Glutamatergic neuron (in vitro differentiated cells): ENCODE results near the gene ARID3A. TPM values are rescaled to one million over a fixed set of nuclear protein-coding genes. Genes with fewer than 3 reads are reported as not detected.
A peak's percentile ranks its signal among the peaks of the same experiment; 100 is the strongest.
"Not testable (repeated sequence)": the region's sequence is repeated elsewhere in the genome, so short reads cannot be mapped to it uniquely, and the experiment has no call there.

Source experiments
- DNase-seq: peaks from one replicate; pipeline ENCODE4 v3.0.0; 2022
- H3K27ac Mint-ChIP-seq: one replicate; pipeline ENCODE4 v1.8.0; 2020; ENCODE audit warnings: mild to moderate bottlenecking, mixed read lengths, inconsistent platforms; ENCODE audit not compliant: unreplicated experiment
- H3K27me3 Mint-ChIP-seq: one replicate; pipeline ENCODE4 v1.8.0; 2020; ENCODE audit warnings: mild to moderate bottlenecking, moderate library complexity, mixed read lengths, inconsistent platforms; ENCODE audit not compliant: unreplicated experiment
- H3K36me3 Mint-ChIP-seq: one replicate; pipeline ENCODE4 v1.8.0; 2020; ENCODE audit warnings: mild to moderate bottlenecking, mixed read lengths, inconsistent platforms; ENCODE audit not compliant: unreplicated experiment
- H3K4me1 Mint-ChIP-seq: one replicate; pipeline ENCODE4 v1.8.0; 2020; ENCODE audit warnings: mild to moderate bottlenecking, low read depth, mixed read lengths, inconsistent platforms; ENCODE audit not compliant: unreplicated experiment
- H3K4me3 Mint-ChIP-seq: one replicate; pipeline ENCODE4 v1.8.0; 2020; ENCODE audit warnings: mild to moderate bottlenecking, mixed read lengths, inconsistent platforms; ENCODE audit not compliant: unreplicated experiment
- H3K9me3 Mint-ChIP-seq: one replicate; pipeline ENCODE4 v1.8.0; 2020; ENCODE audit warnings: mild to moderate bottlenecking, moderate library complexity, mixed read lengths, inconsistent platforms; ENCODE audit not compliant: unreplicated experiment
- total RNA-seq: library from RNA; stranded (reverse); fragmentation: NEBNext Ultra II Directional; extraction: Animal tissue kit (Norgen Biotek cat#: 25700); gene quantifications from one replicate; pipeline ENCODE4 v1.2.1, GENCODE V29; 2021; ENCODE audit not compliant: unreplicated experiment
- TF ChIP-seq, protein P1 (sequence below): fragments of 200-600 bp; sonication (generic); IDR thresholded peaks from one replicate; pipeline ENCODE4 v1.5.0; 2021; ENCODE audit not compliant: partially characterized antibody, unreplicated experiment

Gene ARID3A
- total RNA-seq, 1 donor from 2014 or later = 148 TPM

DNA sequence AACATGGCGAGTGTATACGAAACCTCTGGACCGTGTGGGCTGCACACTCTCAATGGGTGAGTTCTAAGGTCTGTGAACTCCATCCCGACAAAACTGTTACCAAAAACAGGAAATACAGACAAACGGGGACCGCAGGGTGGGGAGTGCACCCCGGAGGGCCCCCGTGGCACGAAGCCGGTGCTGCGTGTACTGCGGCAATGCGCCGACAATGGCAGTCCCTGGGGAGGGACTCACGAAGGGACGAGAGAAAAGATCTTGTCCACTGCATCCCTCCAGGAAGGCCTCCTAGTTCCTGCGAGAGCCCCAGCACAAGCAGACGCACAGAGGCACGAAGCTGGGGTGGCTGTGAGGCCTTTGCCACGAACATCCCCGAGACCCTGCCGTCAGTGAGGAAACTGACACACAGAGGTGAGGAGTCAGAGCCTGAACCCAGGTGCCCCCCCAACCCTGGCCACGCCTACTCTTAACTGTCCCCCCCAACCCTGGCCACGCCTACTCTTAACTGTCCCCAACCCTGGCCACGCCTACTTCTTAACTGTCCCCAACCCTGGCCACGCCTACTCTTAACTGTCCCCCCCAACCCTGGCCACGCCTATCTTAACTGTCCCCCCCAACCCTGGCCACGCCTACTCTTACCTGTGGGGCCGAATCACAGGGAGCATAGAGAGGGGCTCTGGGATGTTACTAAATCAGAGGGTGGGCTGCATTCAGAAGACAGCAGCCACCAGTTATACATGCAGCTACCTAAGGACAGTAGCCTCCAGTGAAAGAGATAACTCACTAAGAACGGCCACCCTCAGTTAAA is 37.1 kb upstream of the ARID3A start:
- H3K9me3 Mint-ChIP-seq = peaks cover 13% of the 10 kb centered on the region
- no peak overlapping the region for H3K4me3 Mint-ChIP-seq
- DNase-seq = no peak
- no peaks in the 10 kb centered on the region for H3K36me3 Mint-ChIP-seq
- H3K4me1 Mint-ChIP-seq = peaks cover 3% of the 10 kb centered on the region
- no peak overlapping the region for H3K27ac Mint-ChIP-seq
- H3K27me3 Mint-ChIP-seq = peaks cover 7% of the 10 kb centered on the region
- TF ChIP-seq, protein P1, sequence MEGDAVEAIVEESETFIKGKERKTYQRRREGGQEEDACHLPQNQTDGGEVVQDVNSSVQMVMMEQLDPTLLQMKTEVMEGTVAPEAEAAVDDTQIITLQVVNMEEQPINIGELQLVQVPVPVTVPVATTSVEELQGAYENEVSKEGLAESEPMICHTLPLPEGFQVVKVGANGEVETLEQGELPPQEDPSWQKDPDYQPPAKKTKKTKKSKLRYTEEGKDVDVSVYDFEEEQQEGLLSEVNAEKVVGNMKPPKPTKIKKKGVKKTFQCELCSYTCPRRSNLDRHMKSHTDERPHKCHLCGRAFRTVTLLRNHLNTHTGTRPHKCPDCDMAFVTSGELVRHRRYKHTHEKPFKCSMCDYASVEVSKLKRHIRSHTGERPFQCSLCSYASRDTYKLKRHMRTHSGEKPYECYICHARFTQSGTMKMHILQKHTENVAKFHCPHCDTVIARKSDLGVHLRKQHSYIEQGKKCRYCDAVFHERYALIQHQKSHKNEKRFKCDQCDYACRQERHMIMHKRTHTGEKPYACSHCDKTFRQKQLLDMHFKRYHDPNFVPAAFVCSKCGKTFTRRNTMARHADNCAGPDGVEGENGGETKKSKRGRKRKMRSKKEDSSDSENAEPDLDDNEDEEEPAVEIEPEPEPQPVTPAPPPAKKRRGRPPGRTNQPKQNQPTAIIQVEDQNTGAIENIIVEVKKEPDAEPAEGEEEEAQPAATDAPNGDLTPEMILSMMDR = no peak

GRCh38 chr19:889662-890295 is 36.1 kb upstream of the ARID3A start:
- no peak overlapping the region for H3K4me3 Mint-ChIP-seq
- peaks cover 11% of the 10 kb centered on the region for H3K27me3 Mint-ChIP-seq
- TF ChIP-seq, protein P1 = no peak
- H3K4me1 Mint-ChIP-seq = peaks cover 3% of the 10 kb centered on the region
- peaks cover 15% of the 10 kb centered on the region for H3K9me3 Mint-ChIP-seq
- DNase-seq = no peak
- no peaks in the 10 kb centered on the region for H3K36me3 Mint-ChIP-seq
- H3K27ac Mint-ChIP-seq = no peak overlapping the region

- H3K27ac Mint-ChIP-seq = peak overlapping the region; percentile 43
- H3K27me3 Mint-ChIP-seq = peaks cover 11% of the 10 kb centered on the region
- no peak for DNase-seq
- TF ChIP-seq, protein P1 = no peak
- H3K9me3 Mint-ChIP-seq = peaks cover 18% of the 10 kb centered on the region
- peak overlapping the region; percentile 52 for H3K4me3 Mint-ChIP-seq
- peaks cover 3% of the 10 kb centered on the region for H3K4me1 Mint-ChIP-seq
- H3K36me3 Mint-ChIP-seq = no peaks in the 10 kb centered on the region
These were observed 35.0 kb upstream of the ARID3A start for GRCh38 chr19:890831-891230.

DNA sequence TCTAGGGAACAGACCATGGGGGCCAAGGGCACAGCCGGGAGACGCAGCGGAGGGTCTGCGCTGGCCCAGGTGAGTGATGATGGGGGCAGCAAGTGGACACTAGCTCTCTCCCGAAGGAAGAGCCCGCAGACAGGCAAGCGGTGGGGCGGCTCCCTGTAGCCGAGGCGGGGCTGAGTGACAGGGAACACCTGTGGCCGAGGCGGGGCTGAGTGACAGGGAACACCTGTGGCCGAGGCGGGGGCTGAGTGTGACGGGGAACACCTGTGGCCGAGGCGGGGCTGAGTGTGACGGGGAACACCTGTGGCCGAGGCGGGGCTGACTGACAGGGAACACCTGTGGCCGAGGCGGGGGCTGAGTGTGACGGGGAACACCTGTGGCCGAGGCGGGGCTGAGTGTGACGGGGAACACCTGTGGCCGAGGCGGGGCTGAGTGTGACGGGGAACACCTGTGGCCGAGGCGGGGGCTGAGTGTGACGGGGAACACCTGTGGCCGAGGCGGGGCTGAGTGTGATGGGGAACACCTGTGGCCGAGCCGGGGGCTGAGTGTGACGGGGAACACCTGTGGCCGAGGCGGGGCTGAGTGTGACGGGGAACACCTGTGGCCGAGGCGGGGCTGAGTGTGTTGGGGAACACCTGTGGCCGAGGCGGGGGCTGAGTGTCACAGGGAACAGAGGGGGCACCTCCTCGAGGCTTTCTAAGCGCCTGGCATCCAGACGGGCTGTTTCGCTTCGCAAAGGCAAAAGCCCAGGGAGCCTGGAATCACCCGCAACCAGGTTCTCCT is 34.2 kb upstream of the ARID3A start:
- not testable (repeated sequence) for H3K27ac Mint-ChIP-seq, DNase-seq, H3K4me1 Mint-ChIP-seq, H3K36me3 Mint-ChIP-seq
- peaks cover 18% of the 10 kb centered on the region for H3K9me3 Mint-ChIP-seq
- peak overlapping the region; percentile 82 for H3K4me3 Mint-ChIP-seq
- peaks cover 11% of the 10 kb centered on the region for H3K27me3 Mint-ChIP-seq

GRCh38 chr19:892243-892893 is 33.5 kb upstream of the ARID3A start:
- peaks cover 19% of the 10 kb centered on the region for H3K9me3 Mint-ChIP-seq
- no peaks in the 10 kb centered on the region for H3K36me3 Mint-ChIP-seq
- H3K4me3 Mint-ChIP-seq = peak overlapping the region; percentile 82
- H3K4me1 Mint-ChIP-seq = peaks cover 3% of the 10 kb centered on the region
- H3K27ac Mint-ChIP-seq = peak overlapping the region; percentile 12
- peaks cover 13% of the 10 kb centered on the region for H3K27me3 Mint-ChIP-seq
- DNase-seq = peak; percentile 55
- TF ChIP-seq, protein P1 = no peak
